HG03575 (cell line): ENCODE measurements around the gene MAP4K4.
"Not testable (repeated sequence)": the region's sequence is repeated elsewhere in the genome, so short reads cannot be mapped to it uniquely, and the experiment has no call there.

ENCODE experiments used
- ATAC-seq: cut with Tn5 transposase; IDR thresholded peaks from one replicate; pipeline ENCODE4 v1.9.1; 2021; ENCODE audit not compliant: unreplicated experiment, insufficient number of reproducible peaks, low FRiP score; ENCODE audit errors: extremely low read depth

MAP4K4 gene

GRCh38 chr2:101904916-101905315, 207.4 kb downstream of the MAP4K4 start:
- no peak for ATAC-seq

- no peak for ATAC-seq
Measured at GRCh38 chr2:101905746-101906336, 208.3 kb downstream of the MAP4K4 start.

GRCh38 chr2:101909760-101910159, 212.3 kb downstream of the MAP4K4 start:
- ATAC-seq: no peak

GRCh38 chr2:101912545-101912944, 215.0 kb downstream of the MAP4K4 start:
- peak; percentile 80 for ATAC-seq

- ATAC-seq: no peak
Measured at GRCh38 chr2:101921319-101921952, 223.9 kb downstream of the MAP4K4 start.

GRCh38 chr2:101921953-101922325, 224.4 kb downstream of the MAP4K4 start:
- no peak for ATAC-seq

- ATAC-seq: not testable (repeated sequence)
Measured at GRCh38 chr2:101924311-101924710, 226.8 kb downstream of the MAP4K4 start.

- ATAC-seq: no peak
Measured at GRCh38 chr2:101930019-101930418, 232.5 kb downstream of the MAP4K4 start.

- ATAC-seq: no peak
Measured at GRCh38 chr2:101930847-101931246, 233.3 kb downstream of the MAP4K4 start.

GRCh38 chr2:101931402-101931801, 233.9 kb downstream of the MAP4K4 start:
- ATAC-seq: no peak

- not testable (repeated sequence) for ATAC-seq
Measured at GRCh38 chr2:101935764-101936163, 238.3 kb downstream of the MAP4K4 start.

GRCh38 chr2:101942851-101943250, 245.3 kb downstream of the MAP4K4 start:
- no peak for ATAC-seq
